Measurements from ENCODE around the gene HEPACAM2.

Gene HEPACAM2

GRCh38 chr7:93146036-93146435 is 80.2 kb downstream of the HEPACAM2 start:
- H3K27ac Mint-ChIP-seq = no peak overlapping the region

GRCh38 chr7:93145354-93145753 is 80.9 kb downstream of the HEPACAM2 start:
- Mint-ChIP-seq H3K9me3 (no peaks in the 10 kb centered on the region), H3K4me3 (no peak overlapping the region), H3K27ac (no peak overlapping the region), H3K27me3 (ENCODE audit: low read depth, poor library complexity) (peaks cover 10% of the 10 kb centered on the region), H3K4me1 (no peaks in the 10 kb centered on the region), H3K36me3 (ENCODE audit: low read depth) (no peaks in the 10 kb centered on the region)
- DNase-seq = no peak
- TF ChIP-seq CTCF (IDR thresholded peaks at IDR 0.05) = no peak

More at GRCh38 chr7:93146036-93146435, 80.2 kb downstream of the HEPACAM2 start:
- Mint-ChIP-seq H3K27me3 (ENCODE audit: low read depth, poor library complexity) (peaks cover 10% of the 10 kb centered on the region), H3K36me3 (ENCODE audit: low read depth) (no peaks in the 10 kb centered on the region), H3K4me1 (no peaks in the 10 kb centered on the region), H3K9me3 (no peaks in the 10 kb centered on the region), H3K4me3 (no peak overlapping the region)
- DNase-seq = no peak
- no peak for TF ChIP-seq CTCF (IDR thresholded peaks at IDR 0.05)

- TF ChIP-seq CTCF (IDR thresholded peaks at IDR 0.05) = no peak
- H3K4me1 Mint-ChIP-seq = no peaks in the 10 kb centered on the region
- no peak overlapping the region for H3K27ac Mint-ChIP-seq
- peaks cover 10% of the 10 kb centered on the region for H3K27me3 Mint-ChIP-seq (ENCODE audit: low read depth, poor library complexity)
- no peak for DNase-seq
- H3K9me3 Mint-ChIP-seq = no peaks in the 10 kb centered on the region
- H3K4me3 Mint-ChIP-seq = no peak overlapping the region
- no peaks in the 10 kb centered on the region for H3K36me3 Mint-ChIP-seq (ENCODE audit: low read depth)
Observed at GRCh38 chr7:93142127-93142526, 84.1 kb downstream of the HEPACAM2 start.

GRCh38 chr7:93140582-93141191 is 85.6 kb downstream of the HEPACAM2 start:
- no peaks in the 10 kb centered on the region for H3K4me1 Mint-ChIP-seq
- H3K36me3 Mint-ChIP-seq (ENCODE audit: low read depth) = no peaks in the 10 kb centered on the region
- H3K4me3 Mint-ChIP-seq = no peak overlapping the region
- H3K27ac Mint-ChIP-seq = no peak overlapping the region
- H3K27me3 Mint-ChIP-seq (ENCODE audit: low read depth, poor library complexity) = peaks cover 10% of the 10 kb centered on the region
- no peak for DNase-seq
- no peak for TF ChIP-seq CTCF (IDR thresholded peaks at IDR 0.05)
- H3K9me3 Mint-ChIP-seq = no peaks in the 10 kb centered on the region

GRCh38 chr7:93138576-93138975 is 87.7 kb downstream of the HEPACAM2 start:
- no peak overlapping the region for H3K4me3 Mint-ChIP-seq
- H3K27ac Mint-ChIP-seq = no peak overlapping the region
- no peak for DNase-seq
- H3K4me1 Mint-ChIP-seq = no peaks in the 10 kb centered on the region
- no peaks in the 10 kb centered on the region for H3K9me3 Mint-ChIP-seq
- H3K36me3 Mint-ChIP-seq (ENCODE audit: low read depth) = no peaks in the 10 kb centered on the region
- TF ChIP-seq CTCF (IDR thresholded peaks at IDR 0.05) = no peak
- H3K27me3 Mint-ChIP-seq (ENCODE audit: low read depth, poor library complexity) = peaks cover 31% of the 10 kb centered on the region

Measured in nephron progenitor cell (in vitro differentiated cells).